ENCODE results near the gene CEP44. TPM values are rescaled to one million over a fixed set of nuclear protein-coding genes. Genes with fewer than 3 reads are reported as not detected.

CEP44 gene
- total RNA-seq, 4 donors from 2014 or later: 10.3 to 33.8 (median 15.7) TPM

DNA sequence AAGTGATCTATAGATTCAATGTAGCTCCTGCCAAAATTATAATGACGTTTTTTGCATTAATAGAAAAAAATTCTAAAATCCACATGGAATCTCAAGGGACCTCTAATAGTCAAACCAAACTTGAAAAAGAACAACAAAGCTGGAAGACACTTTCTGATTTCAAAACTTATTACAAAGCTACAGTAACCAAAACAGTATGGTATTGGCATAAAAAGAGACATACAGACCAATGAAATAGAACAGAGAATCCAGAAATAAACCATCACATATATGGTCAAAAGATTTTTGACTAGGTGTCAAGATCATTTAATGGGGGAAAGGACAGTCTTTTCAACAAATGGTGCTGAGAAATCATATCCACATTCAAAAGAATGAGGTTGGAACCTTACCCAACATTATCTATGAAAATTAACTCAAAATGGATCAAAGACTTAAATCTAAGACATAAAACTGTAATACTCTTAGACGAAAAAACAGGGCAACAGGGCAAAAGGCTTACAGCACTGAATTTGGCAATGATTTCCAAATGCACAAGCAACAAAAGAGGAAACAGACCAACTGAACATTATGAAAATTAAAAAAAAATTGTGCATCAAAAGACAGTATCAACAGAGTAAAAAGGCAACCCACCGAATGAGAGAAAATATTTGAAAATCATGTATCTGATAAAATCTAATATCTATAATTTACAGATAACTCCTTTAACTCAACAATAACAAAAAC lies 4.1 kb upstream of the CEP44 start:
- DNase-seq: no peak
- H3K4me1 ChIP-seq: peaks cover 0 to 24% (median 6%) of the 10 kb centered on the region in 4 donors
- H3K9me3 ChIP-seq: no peaks in the 10 kb centered on the region
- no peak overlapping the region for H3K4me3 ChIP-seq
- TF ChIP-seq, protein P1, sequence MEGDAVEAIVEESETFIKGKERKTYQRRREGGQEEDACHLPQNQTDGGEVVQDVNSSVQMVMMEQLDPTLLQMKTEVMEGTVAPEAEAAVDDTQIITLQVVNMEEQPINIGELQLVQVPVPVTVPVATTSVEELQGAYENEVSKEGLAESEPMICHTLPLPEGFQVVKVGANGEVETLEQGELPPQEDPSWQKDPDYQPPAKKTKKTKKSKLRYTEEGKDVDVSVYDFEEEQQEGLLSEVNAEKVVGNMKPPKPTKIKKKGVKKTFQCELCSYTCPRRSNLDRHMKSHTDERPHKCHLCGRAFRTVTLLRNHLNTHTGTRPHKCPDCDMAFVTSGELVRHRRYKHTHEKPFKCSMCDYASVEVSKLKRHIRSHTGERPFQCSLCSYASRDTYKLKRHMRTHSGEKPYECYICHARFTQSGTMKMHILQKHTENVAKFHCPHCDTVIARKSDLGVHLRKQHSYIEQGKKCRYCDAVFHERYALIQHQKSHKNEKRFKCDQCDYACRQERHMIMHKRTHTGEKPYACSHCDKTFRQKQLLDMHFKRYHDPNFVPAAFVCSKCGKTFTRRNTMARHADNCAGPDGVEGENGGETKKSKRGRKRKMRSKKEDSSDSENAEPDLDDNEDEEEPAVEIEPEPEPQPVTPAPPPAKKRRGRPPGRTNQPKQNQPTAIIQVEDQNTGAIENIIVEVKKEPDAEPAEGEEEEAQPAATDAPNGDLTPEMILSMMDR (IDR thresholded peaks at IDR 0.05): no peak
- no peak for TF ChIP-seq POLR2A (IDR thresholded peaks at IDR 0.05)
- H3K36me3 ChIP-seq: no peaks in the 10 kb centered on the region
- H3K27me3 ChIP-seq: no peaks in the 10 kb centered on the region
- H3K27ac ChIP-seq: no peak overlapping the region

DNA sequence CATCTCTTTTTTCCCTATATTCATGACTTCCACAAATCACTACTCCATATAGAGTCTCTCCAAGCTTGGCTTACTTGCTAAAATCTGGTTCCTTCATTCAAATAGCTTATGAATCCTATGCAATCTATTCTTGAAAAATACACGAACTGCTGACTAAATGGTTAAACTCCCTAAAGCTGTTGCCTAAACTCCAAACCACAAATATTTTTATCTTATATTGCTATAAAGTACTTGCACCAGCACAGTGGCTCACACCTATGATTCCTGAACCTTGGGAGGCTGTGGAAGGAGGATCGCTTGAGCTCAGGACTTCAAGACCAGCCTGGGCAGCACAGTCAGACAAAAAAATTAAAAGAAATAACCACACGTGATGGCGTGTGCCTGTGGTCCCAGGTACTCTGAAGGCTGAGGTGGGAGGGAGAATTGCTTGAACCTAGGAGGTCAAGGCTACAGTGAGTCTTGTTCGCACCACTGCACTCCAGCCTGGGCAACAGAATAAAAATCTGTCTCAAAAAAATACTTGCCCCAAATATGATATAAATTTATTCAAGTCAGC lies 2.5 kb upstream of the CEP44 start:
- no peak overlapping the region for H3K4me3 ChIP-seq
- DNase-seq: no peak
- H3K4me1 ChIP-seq: peaks cover 0 to 29% (median 6%) of the 10 kb centered on the region in 4 donors
- no peak for TF ChIP-seq POLR2A (IDR thresholded peaks at IDR 0.05)
- TF ChIP-seq, protein P1 (IDR thresholded peaks at IDR 0.05): no peak
- H3K36me3 ChIP-seq: no peaks in the 10 kb centered on the region
- H3K27ac ChIP-seq: no peak overlapping the region
- no peaks in the 10 kb centered on the region for H3K9me3 ChIP-seq
- no peaks in the 10 kb centered on the region for H3K27me3 ChIP-seq

- no peak overlapping the region for H3K27ac ChIP-seq
- peak overlapping the region in 1 of 4 donors; percentile 91 for H3K4me3 ChIP-seq
Measured at GRCh38 chr4:174281901-174282300, 1.8 kb upstream of the CEP44 start.

GRCh38 chr4:174282836-174283506 lies 740 bp upstream of the CEP44 start:
- DNase-seq: peak; percentile 79 to 93 (median 81)
- TF ChIP-seq, protein P1 (IDR thresholded peaks at IDR 0.05): no peak
- TF ChIP-seq POLR2A (IDR thresholded peaks at IDR 0.05): peak in 1 of 2 donors; percentile 13
- H3K4me3 ChIP-seq: peak overlapping the region; percentile 74 to 91 (median 86)
- H3K27me3 ChIP-seq: no peaks in the 10 kb centered on the region
- H3K27ac ChIP-seq: peak overlapping the region; percentile 95 to 99 (median 97)
- H3K36me3 ChIP-seq: no peaks in the 10 kb centered on the region
- H3K9me3 ChIP-seq: no peaks in the 10 kb centered on the region
- peaks cover 0 to 29% (median 6%) of the 10 kb centered on the region in 4 donors for H3K4me1 ChIP-seq

More at GRCh38 chr4:174281901-174282300, 1.8 kb upstream of the CEP44 start:
- Histone ChIP-seq H3K36me3 (no peaks in the 10 kb centered on the region), H3K27me3 (no peaks in the 10 kb centered on the region), H3K4me1 (peaks cover 0 to 29% (median 6%) of the 10 kb centered on the region in 4 donors), H3K9me3 (no peaks in the 10 kb centered on the region)
- DNase-seq: no peak
- TF ChIP-seq, protein P1 (IDR thresholded peaks at IDR 0.05): no peak
- TF ChIP-seq POLR2A (IDR thresholded peaks at IDR 0.05): no peak

GRCh38 chr4:174284487-174284886 lies 776 bp downstream of the CEP44 start:
- H3K27ac ChIP-seq: peak overlapping the region; percentile 95 to 99 (median 97)
- TF ChIP-seq, protein P1 (IDR thresholded peaks at IDR 0.05): no peak
- TF ChIP-seq POLR2A (IDR thresholded peaks at IDR 0.05): no peak
- H3K27me3 ChIP-seq: no peaks in the 10 kb centered on the region
- DNase-seq: no peak
- no peaks in the 10 kb centered on the region for H3K9me3 ChIP-seq
- H3K4me3 ChIP-seq: peak overlapping the region; percentile 74 to 91 (median 86)
- peaks cover 0 to 21% (median 6%) of the 10 kb centered on the region in 4 donors for H3K4me1 ChIP-seq
- no peaks in the 10 kb centered on the region for H3K36me3 ChIP-seq

Measured in Peyer's patch (tissue), 4 donors.